HCT116 (cell line): ENCODE measurements around the gene ACVRL1.

Experiments
- EZH2phosphoT487 ChIP-seq: fragments of 200-600 bp; IDR thresholded peaks from 2 replicates; pipeline ENCODE4 v1.6.1; 2018; ENCODE audit warnings: antibody characterized with exemption, borderline replicate concordance
- POLR2A ChIP-seq: IDR thresholded peaks from 2 replicates; pipeline ENCODE4 v1.7.0; 2011; ENCODE audit warnings: borderline replicate concordance; ENCODE audit not compliant: insufficient read depth, insufficient read length; ENCODE audit errors: extremely low read depth
- POLR2AphosphoS5 ChIP-seq: IDR thresholded peaks from 2 replicates; pipeline ENCODE4 v1.6.1; 2011; ENCODE audit warnings: mild to moderate bottlenecking, low read depth, low read length, moderate library complexity
- SIN3A ChIP-seq: IDR thresholded peaks from 2 replicates; pipeline ENCODE4 v1.6.1; 2012; ENCODE audit warnings: low read depth
- SP1 ChIP-seq: IDR thresholded peaks from 2 replicates; pipeline ENCODE4 v1.6.1; 2012; ENCODE audit warnings: low read depth
- TF ChIP-seq, protein P1 (sequence below), 3 experiments: fragments of 200-600 bp in 1 of 3; sonication (generic) in 1 of 3; IDR thresholded peaks in 2 of 3; conservative IDR thresholded peaks in 1 of 3; 2 replicates each; pipeline ENCODE4 v1.5.1; 2012 to 2017; ENCODE audit warnings: low read depth in 2 of 3, low read length in 2 of 3, antibody characterized with exemption in 1 of 3, borderline replicate concordance in 1 of 3, control low read depth in 1 of 3, mild to moderate bottlenecking in 1 of 3, mixed read lengths in 1 of 3, mixed run types in 1 of 3, moderate library complexity in 1 of 3; ENCODE audit not compliant: insufficient read depth in 1 of 3
- TF ChIP-seq, protein P2 (sequence below): IDR thresholded peaks from 2 replicates; pipeline ENCODE4 v1.6.1; 2012

GRCh38 chr12:51883295-51883694 lies 24.0 kb upstream of the ACVRL1 start:
- TF ChIP-seq, protein P1, sequence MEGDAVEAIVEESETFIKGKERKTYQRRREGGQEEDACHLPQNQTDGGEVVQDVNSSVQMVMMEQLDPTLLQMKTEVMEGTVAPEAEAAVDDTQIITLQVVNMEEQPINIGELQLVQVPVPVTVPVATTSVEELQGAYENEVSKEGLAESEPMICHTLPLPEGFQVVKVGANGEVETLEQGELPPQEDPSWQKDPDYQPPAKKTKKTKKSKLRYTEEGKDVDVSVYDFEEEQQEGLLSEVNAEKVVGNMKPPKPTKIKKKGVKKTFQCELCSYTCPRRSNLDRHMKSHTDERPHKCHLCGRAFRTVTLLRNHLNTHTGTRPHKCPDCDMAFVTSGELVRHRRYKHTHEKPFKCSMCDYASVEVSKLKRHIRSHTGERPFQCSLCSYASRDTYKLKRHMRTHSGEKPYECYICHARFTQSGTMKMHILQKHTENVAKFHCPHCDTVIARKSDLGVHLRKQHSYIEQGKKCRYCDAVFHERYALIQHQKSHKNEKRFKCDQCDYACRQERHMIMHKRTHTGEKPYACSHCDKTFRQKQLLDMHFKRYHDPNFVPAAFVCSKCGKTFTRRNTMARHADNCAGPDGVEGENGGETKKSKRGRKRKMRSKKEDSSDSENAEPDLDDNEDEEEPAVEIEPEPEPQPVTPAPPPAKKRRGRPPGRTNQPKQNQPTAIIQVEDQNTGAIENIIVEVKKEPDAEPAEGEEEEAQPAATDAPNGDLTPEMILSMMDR (IDR thresholded peaks at IDR 0.05 in 2 of 3, conservative IDR thresholded peaks at IDR 0.05 in 1 of 3; ENCODE audit: borderline replicate concordance in 1 of 3, insufficient read depth in 1 of 3, low read depth in 2 of 3, low read length in 2 of 3) = no peak
- TF ChIP-seq POLR2A = no peak
- no peak for TF ChIP-seq SIN3A
- TF ChIP-seq POLR2AphosphoS5 = no peak
- TF ChIP-seq EZH2phosphoT487 = no peak
- TF ChIP-seq SP1 = no peak
- TF ChIP-seq, protein P2, sequence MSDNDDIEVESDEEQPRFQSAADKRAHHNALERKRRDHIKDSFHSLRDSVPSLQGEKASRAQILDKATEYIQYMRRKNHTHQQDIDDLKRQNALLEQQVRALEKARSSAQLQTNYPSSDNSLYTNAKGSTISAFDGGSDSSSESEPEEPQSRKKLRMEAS = no peak
